NCI-H446 treated with DMSO at 0.1 percent for 48 hours (cell line): ENCODE results near the gene MYCBP2.
"Not testable (repeated sequence)": the region's sequence is repeated elsewhere in the genome, so short reads cannot be mapped to it uniquely, and the experiment has no call there.

Experiments
- DNase-seq: peaks from one replicate; lab custom pipeline; 2025; lab: John Stamatoyannopoulos, UW

Gene MYCBP2

DNA sequence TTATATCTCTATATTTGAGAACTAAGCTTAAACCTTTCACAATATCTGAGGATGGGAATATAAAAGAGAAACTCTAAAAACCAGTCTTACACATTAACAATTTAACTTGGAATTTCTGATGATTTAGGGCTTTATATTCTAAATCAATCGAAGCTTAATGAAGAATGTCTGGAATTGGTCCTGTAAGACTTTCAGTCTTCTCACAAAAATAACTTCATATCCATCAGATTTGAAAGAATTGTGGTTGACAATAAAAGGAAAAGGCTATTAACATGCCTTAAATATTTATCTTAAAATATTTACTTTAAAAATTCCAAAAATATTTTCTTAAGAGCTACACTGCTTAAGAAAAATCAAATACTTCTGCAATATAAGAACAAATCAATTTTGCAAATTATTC lies 27.3 kb downstream of the MYCBP2 start:
- no peak for DNase-seq

DNA sequence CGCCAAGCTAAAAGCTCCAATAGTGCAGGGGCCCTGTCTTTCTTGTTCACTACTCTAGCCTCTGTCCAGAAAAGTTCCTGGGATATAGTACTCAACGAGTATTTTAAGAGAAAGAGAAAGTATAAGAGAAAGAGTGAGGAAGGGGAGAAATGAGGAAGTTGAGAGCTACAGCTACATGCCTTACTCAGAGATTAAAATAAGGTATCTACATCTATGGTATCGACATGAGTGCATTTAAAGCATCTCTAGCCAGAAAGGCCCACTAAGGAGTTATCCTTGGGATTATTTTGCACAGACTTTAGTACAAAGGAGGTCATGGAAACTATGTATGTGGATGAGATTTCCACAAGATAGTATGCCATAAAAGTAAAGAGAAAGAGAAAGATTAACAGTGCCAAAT lies 28.5 kb downstream of the MYCBP2 start:
- DNase-seq: no peak

DNA sequence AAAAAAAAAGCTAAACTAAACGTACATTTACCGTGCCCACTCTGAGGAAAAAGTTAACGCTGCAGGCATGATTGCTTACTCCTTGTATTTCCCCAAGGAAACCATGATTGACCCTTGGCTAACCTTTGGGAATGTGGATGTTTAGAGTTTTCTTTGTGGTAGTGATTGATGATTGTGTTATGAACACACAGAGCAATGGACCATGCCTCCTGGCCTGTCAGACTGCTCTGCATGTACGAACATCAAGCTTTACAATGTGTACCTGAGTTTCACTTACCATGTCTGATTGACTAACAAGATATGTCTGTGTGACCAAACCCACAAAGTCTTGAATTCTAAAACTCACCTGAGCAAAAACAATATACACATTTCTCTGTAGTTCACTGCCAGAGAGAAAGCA lies 35.1 kb downstream of the MYCBP2 start:
- DNase-seq: no peak

DNA sequence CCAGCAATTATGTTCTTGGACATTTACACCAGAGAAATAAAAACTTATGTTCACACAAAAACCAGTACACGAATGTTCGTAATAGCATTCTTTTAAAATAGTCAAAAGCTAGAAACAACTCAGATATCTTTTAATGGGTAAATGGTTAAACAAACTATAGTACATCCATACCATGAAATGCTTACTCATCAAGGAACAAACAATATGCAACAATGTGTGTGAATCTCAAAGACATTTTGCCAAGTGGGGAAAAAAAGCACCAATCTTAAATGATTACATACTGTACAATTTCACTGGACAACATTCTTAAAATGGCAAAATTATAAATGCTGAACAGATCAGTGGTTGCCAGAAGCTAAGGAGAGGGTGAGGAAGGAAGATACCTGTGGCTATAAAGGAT lies 36.6 kb downstream of the MYCBP2 start:
- no peak for DNase-seq

DNA sequence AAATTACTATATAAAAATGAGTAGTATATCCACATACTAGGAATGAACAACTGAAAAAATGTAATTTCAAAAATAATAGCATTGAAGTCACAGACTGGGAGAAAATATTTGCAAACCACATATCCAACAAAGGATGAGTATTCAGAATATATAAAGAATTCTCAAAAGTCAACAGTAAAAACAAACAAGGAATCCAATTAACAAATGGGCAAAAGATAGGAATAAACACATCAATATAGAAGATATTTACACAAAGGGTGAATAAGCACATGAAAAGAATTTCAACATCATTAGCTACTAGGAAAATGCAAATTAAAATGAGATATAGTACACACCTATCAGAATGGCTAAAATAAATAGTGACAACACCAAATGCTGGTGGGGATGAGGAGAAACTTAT lies 37.0 kb downstream of the MYCBP2 start:
- DNase-seq: no peak

DNA sequence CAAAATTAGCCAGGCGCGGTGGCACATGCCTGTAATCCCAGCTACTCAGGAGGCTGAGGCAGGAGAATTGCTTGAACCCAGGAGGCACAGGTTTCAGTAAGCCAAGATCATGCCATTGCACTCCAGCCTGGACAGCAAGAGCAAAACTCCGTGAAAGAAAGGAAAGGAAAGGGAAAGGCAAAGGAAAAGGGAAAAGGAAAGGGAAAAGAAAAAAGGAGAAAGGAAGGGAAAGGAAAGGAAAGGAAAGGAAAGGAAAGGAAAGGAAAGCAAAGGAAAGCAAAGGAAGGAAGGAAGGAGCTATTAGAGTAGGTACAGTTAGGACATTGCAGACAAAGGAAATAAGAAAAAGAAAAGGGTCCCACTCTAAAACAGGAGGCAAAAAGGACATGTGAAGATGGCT lies 41.3 kb downstream of the MYCBP2 start:
- DNase-seq: not testable (repeated sequence)

DNA sequence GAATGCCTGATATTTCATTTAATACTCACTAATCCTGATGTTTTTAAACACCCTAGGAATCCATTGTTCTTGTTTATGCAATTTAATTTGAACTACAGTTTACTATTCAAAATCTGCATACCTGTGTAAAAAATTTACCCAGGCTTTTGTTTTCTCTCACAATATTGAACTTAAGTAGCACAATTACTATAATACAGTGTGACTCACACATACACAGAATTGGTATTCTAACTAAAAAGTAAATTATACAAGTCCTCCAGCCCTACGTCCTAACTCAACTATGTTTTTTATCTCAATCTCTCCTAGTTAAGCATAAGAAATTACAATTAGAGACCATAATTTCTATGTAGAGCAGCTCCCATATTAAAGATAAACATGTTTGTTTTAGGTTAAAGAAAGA lies 41.8 kb downstream of the MYCBP2 start:
- no peak for DNase-seq

DNA sequence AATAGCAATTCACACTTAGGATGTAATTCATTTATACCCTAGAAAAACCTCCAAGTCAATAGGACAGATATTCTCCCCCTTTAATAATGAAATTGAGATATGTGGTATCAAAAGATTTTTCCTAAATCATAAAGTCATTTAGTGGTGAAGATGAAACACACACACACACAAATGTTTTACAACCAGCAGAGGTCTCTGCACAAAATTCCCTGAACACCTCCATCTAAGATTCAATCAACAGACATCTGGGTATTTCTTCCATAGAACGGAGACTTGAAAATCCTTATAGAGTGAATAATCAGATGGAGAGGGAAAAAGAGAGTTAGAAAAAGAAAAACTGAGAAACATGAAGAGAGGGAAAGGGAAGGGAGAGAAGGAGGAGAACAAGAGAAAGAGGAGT lies 52.8 kb downstream of the MYCBP2 start:
- DNase-seq: no peak

DNA sequence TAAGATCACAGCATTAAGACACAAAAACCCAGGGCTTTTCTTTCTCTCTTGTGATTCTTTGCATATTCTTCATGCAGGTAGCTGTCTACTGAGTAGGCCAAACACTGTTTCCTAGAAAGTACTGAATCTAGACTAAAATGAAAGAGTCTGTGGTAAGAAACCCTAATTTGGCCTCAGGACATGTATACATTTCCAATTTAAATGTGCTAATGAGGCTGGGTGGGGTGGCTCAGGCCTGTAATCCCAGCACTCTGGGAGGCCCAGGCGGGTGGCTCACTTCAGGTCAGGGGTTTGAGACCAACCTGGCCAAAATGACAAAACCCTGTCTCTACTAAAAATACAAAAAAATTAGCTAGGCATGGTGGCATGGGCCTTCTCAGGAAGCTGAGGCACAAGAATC lies 57.8 kb downstream of the MYCBP2 start:
- DNase-seq: no peak

DNA sequence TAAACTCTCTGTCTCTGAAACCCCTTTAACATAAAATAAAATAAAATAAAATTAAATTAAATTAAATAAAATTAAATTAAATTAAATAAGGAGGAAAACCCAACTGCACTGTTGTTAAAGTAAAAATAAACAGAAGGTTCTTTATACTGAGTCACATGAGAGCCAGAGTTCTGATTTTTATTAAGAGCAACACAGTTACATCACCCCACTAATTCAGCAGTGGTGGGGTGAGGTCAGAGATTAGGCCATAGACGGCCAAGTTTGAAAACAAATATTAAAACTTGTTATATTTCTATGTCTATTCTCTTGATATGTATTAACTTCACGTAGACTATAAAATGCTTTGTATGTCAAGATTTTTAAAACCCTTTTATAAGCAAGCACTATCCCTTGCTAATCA lies 59.5 kb downstream of the MYCBP2 start:
- DNase-seq: no peak

DNA sequence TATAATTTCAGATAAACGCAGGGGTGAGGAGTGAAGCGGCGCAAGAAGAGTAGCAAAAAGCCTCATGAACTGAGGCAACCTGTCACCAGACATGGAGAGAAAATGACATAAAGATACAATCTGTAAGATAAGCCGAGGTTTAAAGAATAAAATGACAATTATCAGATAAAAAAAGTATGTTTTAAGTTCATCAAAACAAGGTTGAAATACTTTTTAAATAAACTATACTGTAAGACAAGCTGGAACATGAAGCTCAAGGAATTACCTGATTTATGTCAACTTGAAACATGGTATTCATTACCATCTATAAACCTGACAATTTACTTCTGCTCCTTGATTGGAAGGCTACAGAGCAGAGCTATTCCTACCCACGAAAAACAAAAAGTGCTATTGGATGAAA lies 61.6 kb downstream of the MYCBP2 start:
- no peak for DNase-seq

DNA sequence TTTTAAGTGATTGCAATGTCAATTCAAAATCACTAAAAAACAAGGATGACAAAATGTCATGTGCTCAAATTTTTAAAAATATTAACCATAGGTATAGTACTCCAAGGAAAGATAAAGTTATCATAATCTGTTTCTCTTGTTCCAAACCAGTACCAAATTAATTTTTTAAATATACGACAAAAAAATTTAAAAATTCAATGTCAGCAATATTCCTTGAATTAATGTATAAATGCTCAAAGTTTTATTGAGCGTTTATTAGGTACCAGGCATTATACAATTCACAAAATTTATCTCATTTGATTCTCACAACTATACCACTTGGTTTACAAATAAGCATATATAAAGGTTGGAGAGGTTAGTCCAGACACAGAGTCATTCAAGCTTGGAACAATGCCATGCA lies 64.7 kb downstream of the MYCBP2 start:
- DNase-seq: no peak

DNA sequence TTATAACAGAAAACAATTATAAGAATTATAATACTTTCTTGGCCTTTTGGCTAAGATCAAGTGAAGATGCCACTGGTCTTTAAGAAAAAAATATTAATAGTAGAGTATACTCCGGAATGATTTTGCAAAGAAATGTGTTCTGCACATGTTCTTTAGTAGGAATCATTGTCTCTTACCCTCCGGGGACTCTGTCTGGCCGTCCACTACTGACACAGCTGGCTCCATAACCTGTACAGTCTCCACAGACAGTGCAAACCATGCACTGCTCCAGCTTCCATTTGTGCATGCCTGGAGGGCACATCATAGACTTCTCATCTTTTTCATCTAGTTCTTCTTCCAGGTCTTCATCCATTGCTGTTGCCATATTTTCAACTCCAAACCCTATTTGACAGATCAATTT lies 75.9 kb downstream of the MYCBP2 start:
- no peak for DNase-seq

DNA sequence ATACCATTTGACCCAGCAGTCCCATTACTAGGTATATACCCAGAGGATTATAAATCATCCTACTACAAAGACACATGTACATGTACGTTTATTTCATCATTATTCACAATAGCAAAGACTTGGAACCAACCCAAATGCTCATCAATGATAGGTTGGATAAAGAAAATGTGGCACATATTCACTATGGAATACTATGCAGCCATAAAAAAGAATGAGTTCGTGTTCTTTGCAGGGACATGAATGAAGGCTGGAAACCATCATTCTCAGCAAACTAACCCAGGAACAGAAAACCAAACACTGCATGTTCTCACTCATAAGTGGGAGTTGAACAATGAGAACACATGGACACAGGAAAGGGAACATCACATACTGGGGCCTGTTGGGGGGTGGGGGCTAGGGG lies 81.7 kb downstream of the MYCBP2 start:
- not testable (repeated sequence) for DNase-seq

DNA sequence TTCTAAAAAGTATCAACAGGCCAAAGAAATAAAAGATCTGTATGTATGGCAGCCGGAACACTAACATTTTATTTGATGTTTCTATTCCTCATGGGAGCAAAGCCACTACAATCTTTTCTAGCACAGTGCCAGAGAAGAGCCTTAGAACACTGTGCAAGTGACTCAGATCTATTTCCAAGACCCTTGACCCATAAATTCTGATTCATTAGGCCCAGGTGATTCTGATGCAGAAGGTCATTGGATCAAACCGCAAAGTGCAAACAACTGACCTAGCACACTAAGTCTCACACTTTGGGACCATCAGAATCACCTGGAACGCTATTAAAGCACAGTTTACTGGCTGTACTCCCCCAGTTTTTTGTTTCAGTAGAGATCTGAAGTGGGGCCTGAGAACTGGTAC lies 87.6 kb downstream of the MYCBP2 start:
- no peak for DNase-seq

DNA sequence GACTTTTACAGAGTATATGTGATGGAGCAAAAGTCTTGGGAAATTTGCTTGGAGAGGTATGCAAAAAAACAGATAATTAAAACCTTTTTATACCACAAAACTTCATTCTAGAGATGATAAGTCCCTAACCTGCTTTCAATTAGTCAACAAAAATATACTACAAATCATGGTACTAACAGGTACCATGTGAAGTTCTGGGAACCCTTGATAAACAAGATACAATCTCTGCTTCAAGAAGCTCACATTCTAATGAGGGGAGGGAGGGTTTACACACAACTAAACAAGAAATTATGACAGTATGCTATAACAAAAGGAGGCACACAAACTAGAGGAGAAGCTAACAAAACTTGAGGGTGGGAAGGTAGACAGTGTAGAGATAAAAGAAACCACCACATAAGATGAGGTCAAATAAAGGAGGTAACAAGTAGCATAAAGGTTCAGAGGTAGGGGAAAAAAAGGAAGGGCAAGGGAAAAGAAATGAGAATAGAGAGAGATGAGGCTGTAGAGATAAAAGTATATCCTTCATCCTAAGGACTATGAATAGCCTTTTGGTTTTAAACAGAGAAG lies 91.4 kb downstream of the MYCBP2 start:
- DNase-seq: no peak

DNA sequence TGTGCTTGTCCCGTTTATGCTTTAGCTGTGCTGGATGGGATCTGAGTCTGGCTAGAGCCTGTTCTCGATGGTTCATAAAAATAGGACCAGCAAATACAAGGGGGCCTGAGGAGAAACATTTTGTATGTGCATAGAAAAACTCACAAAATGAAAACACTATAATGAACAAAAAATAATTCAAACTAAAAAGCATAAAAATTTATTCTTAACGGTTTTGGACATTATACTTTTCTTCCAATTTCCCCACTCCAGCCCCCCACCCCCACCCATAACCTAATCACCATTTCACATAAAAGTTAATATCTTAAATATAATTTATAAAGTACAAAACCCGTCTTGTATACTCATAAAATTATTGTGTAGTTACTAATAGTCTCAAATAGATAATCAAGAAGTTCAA lies 93.7 kb downstream of the MYCBP2 start:
- no peak for DNase-seq

DNA sequence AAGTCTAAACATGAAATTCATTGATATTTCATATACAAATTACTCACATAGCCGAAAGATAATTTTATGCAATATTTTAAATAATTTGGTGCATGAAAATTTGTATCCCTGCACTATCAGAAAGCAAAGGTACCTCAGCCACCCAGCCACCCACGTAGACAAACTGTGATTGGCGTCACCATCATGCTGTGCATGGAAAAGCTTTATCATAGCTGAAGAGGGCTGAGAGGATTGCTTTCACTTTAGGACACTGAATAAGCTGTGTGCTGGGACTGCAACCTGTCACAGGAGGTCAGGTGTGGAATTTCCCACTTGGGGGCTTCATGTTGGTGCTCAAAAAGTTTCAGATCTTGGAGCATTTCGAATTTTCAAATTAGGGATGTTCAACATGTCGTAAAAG lies 96.3 kb downstream of the MYCBP2 start:
- no peak for DNase-seq

DNA sequence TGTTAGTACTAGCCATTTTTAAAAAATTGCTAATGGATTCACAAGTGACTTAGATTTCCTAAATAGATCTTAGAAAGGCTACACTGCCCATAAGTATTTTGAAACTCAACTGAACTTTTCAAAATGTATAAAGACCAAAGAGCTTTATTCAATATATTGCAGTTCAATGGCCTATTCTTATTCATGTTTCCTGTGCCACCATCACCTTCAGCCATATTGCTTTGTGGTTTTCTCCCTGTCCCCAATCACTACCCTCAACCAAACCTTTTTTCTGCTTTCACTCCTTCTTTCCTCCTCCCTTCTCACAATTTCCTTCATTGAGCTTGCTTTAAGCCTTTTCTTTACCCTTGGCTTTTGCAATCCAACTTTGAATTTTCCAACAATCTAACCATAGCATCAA lies 100.9 kb downstream of the MYCBP2 start:
- no peak for DNase-seq

DNA sequence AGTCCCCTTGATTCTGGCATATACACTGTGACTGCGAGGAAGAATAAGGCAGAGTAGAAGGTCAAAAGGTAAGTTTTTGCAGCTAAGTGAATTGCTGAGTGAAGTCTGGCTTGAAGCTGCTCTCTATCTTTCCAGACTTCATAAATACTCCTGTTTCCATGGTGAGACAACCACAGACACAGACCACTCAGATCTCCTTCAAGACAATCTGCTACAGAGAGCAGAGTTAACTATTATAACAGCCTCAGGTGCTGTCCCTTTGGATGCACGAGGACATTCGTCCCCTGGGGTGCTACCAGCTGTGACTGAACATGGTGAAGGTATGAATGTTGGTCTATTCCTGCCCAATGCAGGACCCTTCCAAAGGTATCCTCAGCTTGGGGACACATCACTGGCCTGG lies 104.0 kb downstream of the MYCBP2 start:
- no peak for DNase-seq

DNA sequence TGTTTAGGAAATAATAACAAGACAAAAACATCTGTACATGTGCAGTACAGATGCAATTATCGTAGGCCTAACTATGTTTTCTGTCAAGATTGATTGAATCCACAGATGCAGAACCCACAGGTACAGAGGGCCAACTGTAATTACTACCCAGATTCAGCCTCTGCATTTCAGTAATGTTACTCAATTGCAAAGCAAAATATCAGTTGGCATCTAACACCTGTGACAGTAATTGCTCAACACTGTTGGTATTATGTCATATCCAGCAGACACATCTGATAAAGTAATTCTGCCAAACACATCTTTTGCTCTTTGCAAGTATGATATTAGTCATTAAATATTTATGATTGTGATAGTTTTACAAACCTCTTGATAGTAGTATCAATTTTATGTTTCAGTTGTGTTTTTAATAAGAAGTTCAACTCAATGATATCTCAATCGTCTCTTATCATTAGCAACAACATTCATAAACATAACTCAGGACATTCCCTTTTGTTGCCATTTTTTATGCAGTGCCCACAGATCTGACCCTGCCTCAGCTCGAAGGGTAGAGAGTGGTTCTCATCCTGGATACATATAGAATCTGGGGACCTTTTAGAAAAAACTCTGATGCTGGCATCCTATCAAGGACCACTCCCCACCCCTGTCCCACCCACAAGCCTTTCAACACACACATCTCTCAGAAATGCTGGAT lies 104.7 kb downstream of the MYCBP2 start:
- DNase-seq: no peak

DNA sequence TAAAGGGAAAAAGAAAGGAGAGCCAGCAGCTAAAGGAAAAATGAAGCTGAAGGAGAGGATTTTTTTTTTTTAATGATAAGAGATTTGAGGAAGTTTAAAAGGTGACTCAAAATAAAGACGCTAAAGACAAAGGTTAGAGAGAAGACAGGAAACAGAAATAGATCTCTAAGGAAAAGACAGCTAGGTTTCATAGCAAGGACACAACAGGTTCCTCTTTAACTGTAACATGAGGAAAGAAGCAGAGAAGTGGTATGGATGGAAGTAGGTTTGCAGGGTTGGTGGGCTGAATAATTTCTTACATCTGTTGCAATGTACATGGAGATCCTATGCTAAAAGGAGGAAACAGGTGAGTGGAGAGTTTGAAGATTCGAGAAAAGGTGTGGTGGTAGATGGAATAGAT lies 107.5 kb downstream of the MYCBP2 start:
- no peak for DNase-seq

DNA sequence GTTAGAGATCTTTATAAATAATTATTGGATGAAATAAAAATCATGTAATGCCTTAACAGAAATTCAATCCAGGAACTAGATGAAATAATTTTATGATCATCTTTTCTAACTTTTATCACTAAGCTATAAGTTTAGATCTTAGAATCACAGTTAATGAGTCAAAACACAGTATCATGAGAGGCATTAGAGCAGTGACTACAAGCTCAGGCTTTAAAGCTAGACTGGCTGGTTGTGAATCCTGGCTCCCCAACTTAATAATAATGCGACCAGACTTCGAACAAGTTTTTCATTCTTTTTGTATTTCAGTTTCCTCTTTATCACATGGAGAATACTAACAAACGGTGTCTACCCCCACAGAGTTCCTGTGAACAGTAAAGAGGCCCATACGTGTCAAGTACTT lies 108.6 kb downstream of the MYCBP2 start:
- DNase-seq: no peak

DNA sequence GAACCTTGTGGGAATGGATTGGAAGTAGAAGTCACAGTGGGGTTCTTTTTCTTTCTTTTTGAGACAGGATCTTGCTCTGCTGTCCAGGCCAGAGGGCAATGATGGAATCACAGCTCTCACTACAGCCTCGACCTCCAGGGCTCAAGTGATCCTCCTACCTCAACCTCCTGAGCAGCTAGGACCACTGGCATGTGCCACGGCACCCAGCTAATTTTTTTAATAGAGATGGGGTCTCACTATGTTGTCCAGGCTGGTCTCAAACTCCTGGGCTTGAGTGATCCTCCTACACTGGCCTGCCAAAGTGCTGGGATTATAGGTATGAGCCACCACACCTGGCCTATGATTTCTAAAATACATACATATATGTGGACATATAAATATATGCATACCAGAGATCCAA lies 111.4 kb downstream of the MYCBP2 start:
- DNase-seq: no peak
